ENCODE measurements around the gene LYPLA2. TPM values are rescaled to one million over a fixed set of nuclear protein-coding genes. Genes with fewer than 3 reads are reported as not detected.
"Not testable (repeated sequence)": the region's sequence is repeated elsewhere in the genome, so short reads cannot be mapped to it uniquely, and the experiment has no call there.

LYPLA2 gene
- polyA plus RNA-seq, 1 donor = 30.0 TPM

GRCh38 chr1:23800400-23801337 is 9.7 kb downstream of the LYPLA2 start, which contains the start of gene GALE:
Gene GALE (minus strand): TSS chr1:23800754. CDS start chr1:23799007, 1,747 bp downstream.
- peak; percentile 87 for DNase-seq (ENCODE audit: low read depth)

DNA sequence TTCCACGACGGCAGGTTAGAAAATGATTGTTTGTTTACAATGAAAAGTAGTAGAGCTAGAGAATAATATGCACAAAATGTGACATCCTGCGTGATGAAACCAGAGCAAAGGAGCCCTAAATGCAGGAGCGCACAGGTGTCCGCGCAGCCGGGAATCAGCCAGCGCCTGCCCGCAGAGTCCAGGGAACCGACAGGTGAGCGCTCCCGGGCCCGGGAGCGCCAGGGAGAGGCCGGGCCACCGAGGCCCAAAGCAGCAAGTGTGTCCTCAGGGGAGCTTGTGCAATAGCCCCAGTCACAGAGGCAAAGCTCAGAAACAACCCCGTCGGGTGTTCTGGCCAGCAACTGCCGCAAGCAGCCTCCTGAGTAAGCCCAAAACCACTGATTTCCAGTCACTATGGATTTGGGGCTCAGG is 10.4 kb downstream of the LYPLA2 start:
- DNase-seq (ENCODE audit: low read depth) = no peak

DNA sequence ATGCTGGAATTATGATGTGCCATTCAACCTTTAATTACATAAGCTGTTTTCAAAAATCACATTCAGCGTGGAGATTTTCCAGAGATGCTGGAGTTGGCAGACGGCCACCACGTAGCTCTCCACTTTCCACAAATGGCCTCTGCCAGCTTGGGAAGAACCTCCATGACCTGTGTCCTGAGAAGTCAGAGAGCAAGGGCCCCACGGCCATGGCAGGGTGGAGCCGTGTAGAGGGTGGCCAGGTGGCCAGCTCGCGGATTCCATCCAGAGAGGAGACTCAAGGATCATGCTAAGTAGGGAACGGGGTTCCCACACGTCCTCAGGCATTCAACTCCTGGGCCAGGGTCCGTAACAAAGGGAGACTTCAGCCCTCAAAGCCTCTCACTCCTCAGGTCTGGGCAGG is 10.9 kb downstream of the LYPLA2 start:
- DNase-seq (ENCODE audit: low read depth) = no peak

DNA sequence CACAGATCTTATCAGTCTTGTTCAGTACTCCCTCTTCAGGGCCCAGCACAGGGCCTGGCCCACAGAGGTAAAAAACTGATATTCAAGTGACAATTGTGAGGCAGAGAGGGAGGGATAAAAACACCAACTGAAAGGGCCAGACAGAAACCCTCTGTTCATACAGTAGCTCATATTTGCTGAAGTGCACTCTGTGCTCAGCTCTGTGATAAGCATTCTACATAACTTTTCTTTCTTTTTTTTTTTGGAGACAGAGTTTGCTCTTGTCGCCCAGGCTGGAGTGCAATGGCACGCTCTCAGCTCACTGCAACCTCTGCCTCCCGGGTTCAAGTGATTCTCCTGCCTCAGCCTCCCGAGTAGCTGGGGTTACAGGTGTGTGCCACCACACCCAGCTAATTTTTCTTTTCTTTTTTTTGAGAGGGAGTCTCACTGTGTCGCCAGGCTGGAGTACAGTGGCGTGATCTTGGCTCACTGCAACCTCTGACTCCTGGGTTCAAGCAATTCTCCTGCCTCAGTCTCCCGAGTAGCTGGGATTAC is 11.9 kb downstream of the LYPLA2 start:
- not testable (repeated sequence) for DNase-seq (ENCODE audit: low read depth)

DNA sequence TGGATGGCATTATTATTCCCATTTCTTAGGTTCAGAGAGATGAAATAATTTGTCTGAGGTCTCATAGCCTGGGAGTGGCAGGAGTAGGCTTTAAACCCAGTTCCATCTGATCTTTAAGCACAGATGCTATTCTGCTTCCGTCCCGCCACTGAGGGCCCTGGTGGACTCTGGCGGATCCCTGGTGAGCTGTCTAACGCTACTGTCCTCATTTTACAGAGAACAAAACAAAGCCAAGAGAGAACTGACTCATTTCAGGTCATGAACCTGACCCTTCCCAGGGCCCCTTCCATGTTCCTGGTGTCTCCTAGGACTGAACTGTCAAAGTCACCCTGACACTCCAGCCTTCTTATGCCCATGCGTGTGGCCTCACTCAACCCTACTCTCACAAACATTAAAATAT is 12.7 kb downstream of the LYPLA2 start:
- DNase-seq (ENCODE audit: low read depth) = no peak

GRCh38 chr1:23804183-23804835 is 13.4 kb downstream of the LYPLA2 start:
- DNase-seq (ENCODE audit: low read depth) = no peak

- no peak for DNase-seq (ENCODE audit: low read depth)
Measured at GRCh38 chr1:23805025-23805424, 14.1 kb downstream of the LYPLA2 start.

DNA sequence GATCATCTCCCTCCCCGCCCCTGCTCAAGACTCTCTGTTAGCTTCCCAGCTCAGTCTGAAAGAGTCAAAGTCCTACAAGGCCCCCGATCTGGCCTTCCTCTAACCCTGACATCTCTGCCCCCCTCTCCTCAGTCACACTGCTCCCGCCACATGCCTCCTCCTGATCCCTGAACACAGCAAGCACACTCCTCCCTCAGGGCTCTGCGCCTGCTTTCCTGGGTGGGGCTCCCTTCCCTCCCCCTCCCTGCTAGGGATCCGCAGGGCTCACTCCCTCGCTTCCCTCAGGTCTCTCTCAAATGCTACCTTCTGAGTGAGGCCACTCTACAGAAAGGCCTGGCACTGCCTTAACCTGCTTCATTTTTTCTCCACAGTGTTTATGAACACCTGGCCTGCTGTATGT is 15.3 kb downstream of the LYPLA2 start:
- DNase-seq (ENCODE audit: low read depth) = no peak

DNA sequence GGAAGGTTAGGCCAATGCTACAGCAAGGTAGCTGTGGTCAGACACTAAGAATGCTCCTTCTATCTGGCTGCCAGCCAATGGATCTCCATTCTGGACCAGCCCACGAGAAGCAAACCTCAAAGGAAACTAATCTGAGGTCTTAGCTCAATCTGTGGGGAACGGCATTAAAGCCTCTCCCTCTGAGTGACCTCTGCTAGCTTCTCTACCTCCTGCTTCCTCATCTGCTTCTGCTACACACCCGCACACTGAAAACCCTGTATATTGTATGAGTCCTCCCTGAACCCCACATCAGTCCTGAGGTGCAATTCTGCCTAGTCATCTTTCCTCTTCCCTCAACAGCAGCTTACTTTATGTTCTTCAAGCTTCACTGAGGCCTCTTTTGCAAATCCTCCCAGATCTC is 16.5 kb downstream of the LYPLA2 start:
- DNase-seq (ENCODE audit: low read depth) = no peak

- DNase-seq (ENCODE audit: low read depth) = no peak
Measured at GRCh38 chr1:23809751-23810171, 18.8 kb downstream of the LYPLA2 start.

DNA sequence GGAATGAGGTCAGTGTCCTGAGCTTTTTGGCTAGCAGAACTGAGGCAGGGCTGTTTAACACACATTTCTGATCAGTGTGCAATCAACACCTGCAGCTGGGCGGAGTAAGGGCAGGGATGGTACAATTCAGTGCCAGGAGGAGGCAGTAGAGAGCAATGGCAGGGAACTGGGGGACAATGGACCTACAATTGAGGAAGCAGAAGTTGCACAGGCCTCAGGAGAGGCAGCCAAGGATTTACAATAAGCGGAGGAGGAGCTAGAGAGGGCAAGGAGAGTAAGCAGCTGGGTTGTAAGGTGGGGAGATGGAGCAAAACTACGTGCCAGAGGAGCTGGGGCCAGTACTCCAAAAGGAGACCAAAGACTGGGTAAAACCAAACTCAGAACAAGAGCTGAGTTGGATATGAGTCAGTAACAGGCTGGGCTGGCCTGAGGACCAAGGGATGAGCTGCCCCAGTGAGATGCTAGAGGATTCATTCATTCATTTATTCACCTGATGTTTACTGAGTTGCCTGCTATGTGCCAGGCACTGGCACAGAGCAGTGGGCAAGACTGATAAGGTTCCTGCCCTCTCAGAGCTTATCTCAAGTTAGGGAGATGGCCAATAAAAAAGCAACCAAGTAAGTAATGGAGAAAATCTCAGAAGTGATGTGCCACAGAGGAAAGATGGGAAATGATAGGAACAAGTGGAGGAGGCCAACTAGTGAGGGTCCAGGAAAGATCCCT is 20.0 kb downstream of the LYPLA2 start:
- DNase-seq (ENCODE audit: low read depth) = no peak

GRCh38 chr1:23814016-23814415 is 23.1 kb downstream of the LYPLA2 start:
- DNase-seq (ENCODE audit: low read depth) = no peak

DNA sequence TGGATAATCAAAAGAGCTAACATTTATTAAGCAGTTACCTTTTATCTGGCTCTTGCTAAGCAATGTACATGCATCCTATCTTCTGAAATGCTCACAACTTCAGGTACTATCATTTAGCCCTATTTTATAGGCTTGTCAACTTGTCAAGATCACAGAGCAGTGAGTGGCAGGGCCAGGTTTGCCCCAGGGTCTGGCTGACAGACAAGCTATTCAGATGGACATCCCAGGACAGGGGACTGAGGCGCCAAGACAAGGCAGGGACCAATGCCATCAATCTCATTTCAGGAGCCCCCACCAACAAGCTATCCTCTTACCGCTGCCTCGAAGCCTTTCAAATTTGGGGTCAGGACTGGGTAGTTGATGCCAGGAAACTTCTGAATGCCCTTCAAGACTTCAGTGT is 25.4 kb downstream of the LYPLA2 start:
- no peak for DNase-seq (ENCODE audit: low read depth)

DNA sequence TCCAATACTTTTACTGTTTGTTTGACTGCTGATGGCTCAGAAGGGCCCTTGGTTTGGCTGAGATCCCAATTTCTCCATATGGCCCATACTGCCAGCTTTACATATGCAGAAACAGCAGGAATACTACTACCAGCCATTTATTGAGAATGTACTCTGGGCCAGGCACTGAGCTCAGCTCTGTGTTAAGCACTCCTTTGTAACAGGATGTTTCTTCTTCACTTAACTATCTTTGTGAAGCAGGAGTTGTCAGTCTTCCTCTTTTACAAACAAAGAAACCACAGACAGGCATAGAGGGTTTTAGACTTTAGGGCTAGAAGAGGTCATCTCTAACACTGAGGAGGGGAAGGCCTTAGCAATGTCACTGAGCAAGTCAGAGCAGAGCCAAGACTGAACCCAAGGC is 26.0 kb downstream of the LYPLA2 start:
- DNase-seq (ENCODE audit: low read depth) = no peak

- no peak for DNase-seq (ENCODE audit: low read depth)
Measured at GRCh38 chr1:23817633-23818032, 26.7 kb downstream of the LYPLA2 start.

DNA sequence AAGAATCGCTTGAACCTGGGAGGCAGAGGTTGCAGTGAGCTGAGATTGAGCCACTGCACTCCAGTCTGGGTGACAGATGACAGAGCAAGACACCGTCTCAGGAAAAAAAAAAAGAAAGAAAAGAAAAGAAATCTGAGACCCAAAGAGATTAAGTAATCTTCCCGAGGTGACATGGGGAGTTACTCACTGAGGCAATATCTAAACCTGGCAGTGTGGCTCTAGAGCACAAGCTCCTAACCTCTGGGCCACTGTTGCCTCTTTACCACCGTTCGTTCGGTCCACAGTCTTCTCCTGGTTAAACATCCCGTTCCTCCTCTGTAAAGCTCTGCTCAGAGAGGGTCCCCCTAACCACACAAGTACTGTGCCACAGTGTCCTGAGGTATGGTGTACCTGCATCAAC is 32.8 kb downstream of the LYPLA2 start:
- DNase-seq (ENCODE audit: low read depth) = no peak

DNA sequence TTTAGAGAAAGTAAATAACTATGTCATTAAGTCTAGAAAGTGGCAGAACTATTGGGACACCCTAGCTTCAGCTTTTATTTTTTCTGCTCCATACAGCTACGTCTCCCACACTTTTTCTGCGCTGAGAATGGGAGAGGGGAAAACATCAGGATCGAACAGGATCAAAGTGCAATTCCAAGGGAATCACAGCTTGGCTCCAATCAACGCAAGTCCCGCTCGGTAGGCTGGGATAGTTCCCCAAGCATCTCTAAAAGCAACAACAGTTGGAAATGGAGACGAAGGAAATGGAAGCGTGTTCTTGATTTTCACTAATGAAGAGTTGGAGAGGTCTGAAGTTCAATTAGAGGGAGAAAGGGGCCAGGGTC is 33.7 kb downstream of the LYPLA2 start:
- DNase-seq (ENCODE audit: low read depth) = no peak

- peak; percentile 78 for DNase-seq (ENCODE audit: low read depth)
Measured at GRCh38 chr1:23825076-23825761, 34.3 kb downstream of the LYPLA2 start, which contains the start of gene HMGCL. Gene HMGCL (minus strand): TSS chr1:23825429. CDS start chr1:23825415, 14 bp downstream.

DNA sequence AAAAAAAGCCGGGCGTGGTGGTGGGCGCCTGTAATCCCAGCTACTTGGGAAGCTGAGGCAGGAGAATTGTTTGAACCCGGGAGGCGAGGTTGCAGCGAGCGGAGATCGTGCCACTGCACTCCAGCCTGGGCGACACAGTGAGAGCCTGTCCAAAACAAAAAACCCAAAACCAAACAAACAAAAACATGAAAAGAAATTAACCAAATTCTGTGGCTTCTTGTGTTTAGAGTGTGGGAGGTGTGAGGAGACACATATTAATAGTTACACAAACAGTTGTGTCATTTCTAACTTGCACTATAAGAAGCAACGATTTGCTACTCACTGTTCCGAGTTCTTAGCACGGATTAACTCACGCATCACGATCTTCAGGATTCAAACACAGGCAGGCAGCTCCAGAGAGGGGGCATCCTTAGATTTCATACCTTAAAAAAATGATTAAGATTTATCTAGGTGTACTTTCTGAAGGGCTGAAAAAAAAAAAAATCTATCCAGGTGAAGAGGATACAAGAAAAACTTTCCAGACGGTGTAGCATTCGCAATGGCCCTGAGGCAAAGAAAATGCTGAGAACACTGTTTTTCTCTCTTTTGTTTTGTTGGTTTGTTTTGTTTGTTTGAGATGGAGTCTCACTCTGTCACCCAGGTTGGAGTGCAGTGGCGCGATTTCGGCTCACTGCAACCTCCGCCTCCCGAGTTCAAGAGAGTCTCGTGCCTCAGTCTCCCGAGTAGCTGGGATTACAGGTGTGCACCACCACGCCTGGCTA is 35.0 kb downstream of the LYPLA2 start:
- no peak for DNase-seq (ENCODE audit: low read depth)

GRCh38 chr1:23826590-23826989 is 35.6 kb downstream of the LYPLA2 start:
- DNase-seq (ENCODE audit: low read depth) = not testable (repeated sequence)

DNA sequence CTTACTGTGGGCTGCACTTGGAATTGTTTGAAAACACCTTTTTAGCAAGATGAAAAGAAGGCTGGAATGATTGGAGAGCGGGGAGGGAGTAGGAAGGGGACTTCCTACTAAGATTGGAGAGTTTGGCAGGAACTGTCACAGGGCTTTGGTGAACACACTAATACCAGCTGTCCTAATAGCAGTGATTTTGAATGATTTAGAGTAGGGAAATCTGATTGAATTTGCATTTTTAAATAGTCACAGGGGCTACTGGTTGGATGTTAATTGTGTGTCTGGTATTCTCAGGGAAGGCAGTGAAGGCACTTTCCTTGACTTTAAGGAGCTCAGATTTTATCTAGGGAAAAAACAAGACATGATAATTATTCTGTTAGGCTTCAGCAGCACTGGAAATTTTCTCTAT is 36.8 kb downstream of the LYPLA2 start:
- no peak for DNase-seq (ENCODE audit: low read depth)

All from forelimb muscle (tissue), 1 donor.